Mucosa of descending colon (tissue), 3 donors: Measurements from ENCODE around the gene MAP7. TPM values are rescaled to one million over a fixed set of nuclear protein-coding genes. Genes with fewer than 3 reads are reported as not detected.

Experiments used
- ATAC-seq: fragments of 200-7000 bp; cut with Tn5 transposase; one replicate; pipeline ENCODE4 v1.9.1; 2020; ENCODE audit warnings: mild to moderate bottlenecking, moderate library complexity
- DNase-seq, 3 donors: peaks; one replicate each; pipeline ENCODE4 v3.0.0-alpha.2; 2020
- H3K36me3 ChIP-seq: fragments of 200-600 bp; one replicate; pipeline ENCODE4 v1.8.0; 2021; ENCODE audit warnings: low read depth, mild to moderate bottlenecking
- H3K4me1 ChIP-seq: fragments of 200-600 bp; one replicate; pipeline ENCODE4 v1.8.0; 2021; ENCODE audit warnings: low read depth, mild to moderate bottlenecking
- H3K4me3 ChIP-seq: fragments of 200-600 bp; one replicate; pipeline ENCODE4 v1.8.0; 2021; ENCODE audit warnings: mild to moderate bottlenecking
- H3K9me3 ChIP-seq: fragments of 200-600 bp; one replicate; pipeline ENCODE4 v1.8.0; 2021; ENCODE audit warnings: mild to moderate bottlenecking
- CTCF ChIP-seq: fragments of 200-600 bp; IDR thresholded peaks from one replicate; pipeline ENCODE4 v1.8.0; 2022; ENCODE audit warnings: antibody characterized with exemption, mild to moderate bottlenecking
- intact Hi-C, 2 donors: fragments of 100-400 bp; cut with DNase I in 1 of 2; cut with micrococcal nuclease in 1 of 2; formaldehyde crosslinking; loops; one replicate each; pipeline versions ENCODE4 v1.11.0 to v1.11.1; 2022; cut with DNase I, micrococcal nuclease
- total RNA-seq, 3 donors: library from RNA; stranded (reverse); fragmentation: NEBNext Ultra II Directional in 2 of 3; extraction: Animal tissue kit (Norgen Biotek cat#: 25700) in 2 of 3; gene quantifications; one replicate each; pipeline versions ENCODE4 v1.2.1 to v1.2.4, GENCODE V29; 2021 to 2023
- donor health status: DM: no; HTN: no; CAD: no; lungs with moderate emphysema.
- donor health status: DM: no; HTN: no; CAD: no.
- donor health status: DM: no; HTN: yes; CAD: no.

Gene MAP7
- total RNA-seq, 3 donors from 2014 or later, result 28.4 to 80.5 (median 68.6) TPM

GRCh38 chr6:136511926-136512325 lies 38.3 kb downstream of the MAP7 start:
- ATAC-seq, result peak; percentile 41
- intact Hi-C loops, result no loop called here
- no peak for TF ChIP-seq CTCF

DNA sequence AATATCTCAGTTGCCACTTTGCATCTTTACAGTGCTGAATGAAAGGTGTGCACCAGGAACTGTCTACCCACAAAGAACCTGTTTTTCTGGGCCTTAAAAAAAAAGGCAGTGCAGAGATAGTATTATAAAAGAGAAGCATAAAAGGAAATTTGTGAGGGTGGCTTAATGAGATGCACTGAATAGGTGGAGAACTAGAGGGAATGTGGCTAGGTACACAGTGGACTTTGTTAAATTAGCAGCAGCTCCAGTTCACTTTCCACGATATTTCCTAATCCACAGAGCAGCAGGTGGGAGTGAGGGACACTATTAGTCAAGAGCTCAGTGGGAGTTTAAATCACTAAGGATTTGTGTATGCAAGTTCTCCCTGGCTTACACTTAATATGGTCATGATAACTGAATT lies 38.8 kb downstream of the MAP7 start:
- H3K9me3 ChIP-seq, result no peaks in the 10 kb centered on the region
- H3K4me3 ChIP-seq, result no peak overlapping the region
- peak; percentile 74 for ATAC-seq
- H3K36me3 ChIP-seq, result no peaks in the 10 kb centered on the region
- intact Hi-C loops, result no loop called here
- peaks cover 14% of the 10 kb centered on the region for H3K4me1 ChIP-seq
- no peak for DNase-seq
- TF ChIP-seq CTCF, result no peak

More at GRCh38 chr6:136511926-136512325, 38.3 kb downstream of the MAP7 start:
- no peaks in the 10 kb centered on the region for H3K9me3 ChIP-seq
- H3K36me3 ChIP-seq, result no peaks in the 10 kb centered on the region
- no peak for DNase-seq
- H3K4me1 ChIP-seq, result peaks cover 14% of the 10 kb centered on the region
- no peak overlapping the region for H3K4me3 ChIP-seq

GRCh38 chr6:136510782-136511181 lies 39.4 kb downstream of the MAP7 start:
- DNase-seq, result no peak
- no peaks in the 10 kb centered on the region for H3K36me3 ChIP-seq
- intact Hi-C loops, result no loop called here
- ATAC-seq, result no peak
- H3K4me1 ChIP-seq, result peaks cover 14% of the 10 kb centered on the region
- H3K4me3 ChIP-seq, result no peak overlapping the region
- TF ChIP-seq CTCF, result no peak
- H3K9me3 ChIP-seq, result no peaks in the 10 kb centered on the region

GRCh38 chr6:136510299-136510698 lies 39.9 kb downstream of the MAP7 start:
- Histone ChIP-seq H3K4me3 (no peak overlapping the region), H3K9me3 (no peaks in the 10 kb centered on the region), H3K4me1 (peaks cover 14% of the 10 kb centered on the region), H3K36me3 (no peaks in the 10 kb centered on the region)
- DNase-seq (no peak), ATAC-seq (no peak)
- intact Hi-C loops, result no loop called here
- TF ChIP-seq CTCF, result no peak

DNA sequence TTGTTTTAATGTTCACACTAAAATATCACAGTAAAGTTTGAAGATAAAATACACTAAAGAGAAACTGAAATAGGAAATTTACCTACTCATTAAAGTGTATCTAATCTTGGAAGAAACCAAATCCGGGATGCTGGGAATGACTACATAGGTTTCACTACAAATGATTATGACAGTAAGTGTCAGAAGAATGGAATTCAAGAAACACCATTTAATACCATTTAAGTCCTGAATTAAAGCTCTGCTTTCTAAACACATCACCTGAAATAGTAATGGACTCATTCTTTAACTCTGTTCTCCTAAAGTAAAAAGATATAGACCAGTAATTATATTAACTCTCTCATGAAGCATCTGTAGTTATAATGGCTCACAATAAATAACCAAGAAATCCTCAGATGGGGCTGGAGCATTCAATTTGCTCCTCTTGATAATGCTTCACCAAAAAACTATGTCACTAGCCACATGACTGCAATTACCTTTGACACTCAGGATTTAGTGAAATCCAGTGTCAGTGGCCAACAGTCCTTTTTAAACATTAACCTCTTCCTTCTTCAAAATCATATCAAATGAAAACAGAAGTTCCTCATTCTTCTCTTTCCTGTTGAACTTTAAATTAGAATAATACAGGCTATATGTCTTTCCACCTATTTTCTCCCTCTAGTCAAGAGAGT lies 41.4 kb downstream of the MAP7 start:
- Histone ChIP-seq H3K36me3 (no peaks in the 10 kb centered on the region), H3K4me1 (peaks cover 14% of the 10 kb centered on the region), H3K4me3 (no peak overlapping the region), H3K9me3 (no peaks in the 10 kb centered on the region)
- TF ChIP-seq CTCF, result no peak
- DNase-seq, result no peak
- ATAC-seq, result peak; percentile 59
- intact Hi-C loops, result no loop called here
